Measurements from ENCODE around the gene COA1. TPM values are rescaled to one million over a fixed set of nuclear protein-coding genes. Genes with fewer than 3 reads are reported as not detected.
A peak's percentile ranks its signal among the peaks of the same experiment; 100 is the strongest.

Gene COA1
- polyA plus RNA-seq, 1 of the 3 experiments (the other 2 are of a cell fraction): 42.8 TPM

DNA sequence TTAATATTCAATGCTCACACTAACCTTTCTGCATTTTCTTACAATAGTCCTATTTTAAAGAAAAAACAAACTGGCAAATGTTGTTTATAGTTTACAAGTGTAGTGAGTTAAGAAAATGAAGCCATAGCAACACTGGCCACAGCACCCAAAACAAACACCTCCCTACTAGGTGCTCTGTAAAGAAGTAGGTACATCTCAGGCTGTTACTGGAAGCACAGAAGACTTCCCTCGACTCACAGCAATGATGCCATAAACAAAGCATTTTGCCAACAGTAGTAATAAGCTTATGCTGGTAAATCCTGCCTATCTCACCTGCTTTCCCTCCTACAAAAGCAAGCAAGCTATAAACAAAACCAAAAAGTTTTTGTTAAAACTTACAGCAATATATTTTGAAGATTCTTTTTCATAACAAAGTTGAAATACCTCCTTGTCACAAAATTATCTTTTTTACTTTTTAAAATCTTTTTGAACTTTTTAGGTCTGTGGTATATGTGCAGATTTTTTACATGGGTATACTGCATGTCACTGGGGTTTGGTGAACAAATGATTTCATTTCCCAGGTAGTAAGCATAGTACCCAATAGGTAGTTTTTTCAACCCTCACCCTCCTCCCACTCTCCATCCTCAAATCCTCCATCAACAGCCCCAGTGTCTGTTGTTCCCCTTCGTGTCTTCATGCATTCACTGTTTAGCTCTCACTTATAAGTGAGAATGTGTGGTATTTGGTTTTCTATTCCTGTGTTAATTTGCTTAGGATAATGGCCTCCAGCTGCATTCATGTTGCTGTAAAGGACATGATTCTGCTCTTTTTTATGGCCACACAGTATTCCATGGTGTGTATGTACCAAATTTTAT, 28.4 kb downstream of the COA1 start:
- H3K4me3 ChIP-seq (ENCODE audit: low read depth in 2 of 2, low read length in 1 of 2): no peak overlapping the region
- H3K27me3 ChIP-seq (ENCODE audit: insufficient read depth): no peaks in the 10 kb centered on the region
- H3K4me1 ChIP-seq (ENCODE audit: control insufficient read depth in 1 of 2, insufficient read depth in 2 of 2, low read depth in 1 of 2, low read length in 1 of 2): peaks cover 12 to 32% of the 10 kb centered on the region in 2 experiments; a peak in 3 of 4 replicates
- H3K9me3 ChIP-seq: no peaks in the 10 kb centered on the region
- peak overlapping the region in 1 of 2 experiments; percentile 74; a peak in 3 of 4 replicates for H3K27ac ChIP-seq (ENCODE audit: low read depth in 2 of 2, low read length in 1 of 2)
- H3K36me3 ChIP-seq (replicated peaks in 1 of 2; ENCODE audit: control insufficient read depth in 1 of 2, insufficient read depth in 2 of 2, low read length in 1 of 2): peaks cover 5 to 11% of the 10 kb centered on the region in 2 experiments
- H3K79me2 ChIP-seq (ENCODE audit: insufficient read depth): peaks cover 70% of the 10 kb centered on the region
- H3K9me2 ChIP-seq: no peaks in the 10 kb centered on the region
- TF ChIP-seq, protein P1, sequence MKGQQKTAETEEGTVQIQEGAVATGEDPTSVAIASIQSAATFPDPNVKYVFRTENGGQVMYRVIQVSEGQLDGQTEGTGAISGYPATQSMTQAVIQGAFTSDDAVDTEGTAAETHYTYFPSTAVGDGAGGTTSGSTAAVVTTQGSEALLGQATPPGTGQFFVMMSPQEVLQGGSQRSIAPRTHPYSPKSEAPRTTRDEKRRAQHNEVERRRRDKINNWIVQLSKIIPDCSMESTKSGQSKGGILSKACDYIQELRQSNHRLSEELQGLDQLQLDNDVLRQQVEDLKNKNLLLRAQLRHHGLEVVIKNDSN (IDR thresholded peaks at IDR 0.05; ENCODE audit: borderline replicate concordance, low read depth): no peak
- no peak overlapping the region for H2AFZ ChIP-seq (ENCODE audit: low read depth)
- no peak overlapping the region for H3K9ac ChIP-seq
- H3K4me2 ChIP-seq: no peak overlapping the region
- ChIA-PET POLR2A (no interaction called here), CTCF (interaction anchor here (0.5 to 6.4 kb wide), 65 partner anchors 10 to 1250 kb away, joined by 3 to 346 read pairs (median 5); partner anchors contain the start of genes COA1 and STK17A)
- H3F3A ChIP-seq (replicated peaks; ENCODE audit: insufficient read depth): peaks cover 33% of the 10 kb centered on the region
- no peak for DNase-seq
- 68% methylated on average over 2 of the region's 2 CpGs for WGBS (ENCODE audit: low lambda C conversion rate)
- no peaks in the 10 kb centered on the region for H4K20me1 ChIP-seq (ENCODE audit: insufficient read depth)

DNA sequence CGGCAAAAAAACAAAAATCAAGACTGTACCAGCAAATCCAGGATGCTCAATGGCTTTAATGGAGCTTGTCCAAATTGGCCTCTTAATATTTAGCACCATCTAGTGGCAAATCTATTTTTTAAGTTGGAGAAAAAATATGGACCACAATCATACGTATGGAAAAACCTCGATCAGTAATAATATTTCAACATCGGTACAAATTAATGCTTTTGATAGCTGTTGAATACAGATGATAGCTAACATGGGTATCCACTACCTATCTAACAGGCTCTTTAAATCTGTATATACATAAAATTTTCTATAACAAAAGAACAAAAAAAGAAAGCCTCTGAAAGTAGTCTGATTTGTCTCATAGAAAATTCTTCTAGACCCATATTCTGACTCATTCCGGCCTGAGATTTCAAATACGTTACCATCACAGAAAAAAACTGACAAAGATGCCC, 29.2 kb downstream of the COA1 start:
- no peaks in the 10 kb centered on the region for H4K20me1 ChIP-seq (ENCODE audit: insufficient read depth)
- ChIA-PET CTCF (interaction anchor here (0.6 to 6.4 kb wide), 75 partner anchors 9 to 1251 kb away, joined by 3 to 346 read pairs (median 5); partner anchors contain the start of genes COA1 and STK17A), POLR2A (interaction anchor here (1.2 kb wide), 1 partner anchor 117 kb away, joined by 9 read pairs; the partner anchor contains the start of gene STK17A)
- no peaks in the 10 kb centered on the region for H3K9me2 ChIP-seq
- H3K36me3 ChIP-seq (replicated peaks in 1 of 2; ENCODE audit: control insufficient read depth in 1 of 2, insufficient read depth in 2 of 2, low read length in 1 of 2): peaks cover 3 to 9% of the 10 kb centered on the region in 2 experiments
- WGBS (ENCODE audit: low lambda C conversion rate): 18% methylated on average over 6 of the region's 6 CpGs
- H2AFZ ChIP-seq (ENCODE audit: low read depth): peak overlapping the region; percentile 14; the same call in 1 of the 2 replicates
- peak overlapping the region in 1 of 2 experiments; percentile 74; a peak in 2 of 4 replicates for H3K27ac ChIP-seq (ENCODE audit: low read depth in 2 of 2, low read length in 1 of 2)
- H3K9me3 ChIP-seq: no peaks in the 10 kb centered on the region
- peak; percentile 59 for DNase-seq
- peaks cover 41% of the 10 kb centered on the region for H3F3A ChIP-seq (replicated peaks; ENCODE audit: insufficient read depth)
- no peaks in the 10 kb centered on the region for H3K27me3 ChIP-seq (ENCODE audit: insufficient read depth)
- peak overlapping the region; percentile 30; the same call in 1 of the 2 replicates for H3K4me2 ChIP-seq
- peak overlapping the region; percentile 35; the same call in 1 of the 2 replicates for H3K9ac ChIP-seq
- H3K79me2 ChIP-seq (ENCODE audit: insufficient read depth): peaks cover 70% of the 10 kb centered on the region
- peaks cover 12 to 40% of the 10 kb centered on the region in 2 experiments; a peak in 3 of 4 replicates for H3K4me1 ChIP-seq (ENCODE audit: control insufficient read depth in 1 of 2, insufficient read depth in 2 of 2, low read depth in 1 of 2, low read length in 1 of 2)
- H3K4me3 ChIP-seq (ENCODE audit: low read depth in 2 of 2, low read length in 1 of 2): peak overlapping the region in 1 of 2 experiments; percentile 10; a peak in 1 of 4 replicates
- TF ChIP-seq EZH2phosphoT487 (IDR thresholded peaks at IDR 0.05; ENCODE audit: borderline replicate concordance, low read depth): no peak
- TF ChIP-seq MEF2A (IDR thresholded peaks at IDR 0.05; ENCODE audit: borderline replicate concordance, low read depth): no peak
- no peak for TF ChIP-seq ELF1 (IDR thresholded peaks at IDR 0.05)
- TF ChIP-seq SIN3A (IDR thresholded peaks at IDR 0.05; ENCODE audit: borderline replicate concordance, low read depth, low read length): no peak
- TF ChIP-seq RFX5 (IDR thresholded peaks at IDR 0.05; ENCODE audit: low read length): no peak
- no peak for TF ChIP-seq EP300 (IDR thresholded peaks at IDR 0.05; ENCODE audit: borderline replicate concordance in 1 of 2, low read depth in 1 of 2, low read length in 1 of 2)
- TF ChIP-seq TCF12 (IDR thresholded peaks at IDR 0.05): no peak
- TF ChIP-seq, protein P2, sequence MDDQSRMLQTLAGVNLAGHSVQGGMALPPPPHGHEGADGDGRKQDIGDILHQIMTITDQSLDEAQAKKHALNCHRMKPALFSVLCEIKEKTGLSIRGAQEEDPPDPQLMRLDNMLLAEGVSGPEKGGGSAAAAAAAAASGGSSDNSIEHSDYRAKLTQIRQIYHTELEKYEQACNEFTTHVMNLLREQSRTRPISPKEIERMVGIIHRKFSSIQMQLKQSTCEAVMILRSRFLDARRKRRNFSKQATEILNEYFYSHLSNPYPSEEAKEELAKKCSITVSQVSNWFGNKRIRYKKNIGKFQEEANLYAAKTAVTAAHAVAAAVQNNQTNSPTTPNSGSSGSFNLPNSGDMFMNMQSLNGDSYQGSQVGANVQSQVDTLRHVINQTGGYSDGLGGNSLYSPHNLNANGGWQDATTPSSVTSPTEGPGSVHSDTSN (IDR thresholded peaks at IDR 0.05): no peak
- TF ChIP-seq YY1 (IDR thresholded peaks at IDR 0.05; ENCODE audit: low read depth): peak; percentile 25; the same call in 1 of the 2 replicates
- TF ChIP-seq NRF1 (IDR thresholded peaks at IDR 0.05; ENCODE audit: low read depth, low read length): no peak
- TF ChIP-seq POLR2AphosphoS5 (IDR thresholded peaks at IDR 0.05; ENCODE audit: low read depth, low read length): peak; percentile 36; the same call in 1 of the 2 replicates
- 0 out of 2 replicates have a peak, but pooled peaks have one; percentile 14 for TF ChIP-seq RCOR1 (IDR thresholded peaks at IDR 0.05; ENCODE audit: low read length)
- TF ChIP-seq, protein P3, sequence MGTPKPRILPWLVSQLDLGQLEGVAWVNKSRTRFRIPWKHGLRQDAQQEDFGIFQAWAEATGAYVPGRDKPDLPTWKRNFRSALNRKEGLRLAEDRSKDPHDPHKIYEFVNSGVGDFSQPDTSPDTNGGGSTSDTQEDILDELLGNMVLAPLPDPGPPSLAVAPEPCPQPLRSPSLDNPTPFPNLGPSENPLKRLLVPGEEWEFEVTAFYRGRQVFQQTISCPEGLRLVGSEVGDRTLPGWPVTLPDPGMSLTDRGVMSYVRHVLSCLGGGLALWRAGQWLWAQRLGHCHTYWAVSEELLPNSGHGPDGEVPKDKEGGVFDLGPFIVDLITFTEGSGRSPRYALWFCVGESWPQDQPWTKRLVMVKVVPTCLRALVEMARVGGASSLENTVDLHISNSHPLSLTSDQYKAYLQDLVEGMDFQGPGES (IDR thresholded peaks at IDR 0.05; ENCODE audit: low read depth, low read length): no peak
- TF ChIP-seq CHD2 (IDR thresholded peaks at IDR 0.05; ENCODE audit: low read length, partially characterized antibody): peak; percentile 20
- 0 out of 2 replicates have a peak, but pooled peaks have one; percentile 16 for TF ChIP-seq RXRA (IDR thresholded peaks at IDR 0.05; ENCODE audit: borderline replicate concordance, low read depth)
- TF ChIP-seq RAD21 (IDR thresholded peaks at IDR 0.05; ENCODE audit: low read length): peak; percentile 98
- TF ChIP-seq, protein P4, sequence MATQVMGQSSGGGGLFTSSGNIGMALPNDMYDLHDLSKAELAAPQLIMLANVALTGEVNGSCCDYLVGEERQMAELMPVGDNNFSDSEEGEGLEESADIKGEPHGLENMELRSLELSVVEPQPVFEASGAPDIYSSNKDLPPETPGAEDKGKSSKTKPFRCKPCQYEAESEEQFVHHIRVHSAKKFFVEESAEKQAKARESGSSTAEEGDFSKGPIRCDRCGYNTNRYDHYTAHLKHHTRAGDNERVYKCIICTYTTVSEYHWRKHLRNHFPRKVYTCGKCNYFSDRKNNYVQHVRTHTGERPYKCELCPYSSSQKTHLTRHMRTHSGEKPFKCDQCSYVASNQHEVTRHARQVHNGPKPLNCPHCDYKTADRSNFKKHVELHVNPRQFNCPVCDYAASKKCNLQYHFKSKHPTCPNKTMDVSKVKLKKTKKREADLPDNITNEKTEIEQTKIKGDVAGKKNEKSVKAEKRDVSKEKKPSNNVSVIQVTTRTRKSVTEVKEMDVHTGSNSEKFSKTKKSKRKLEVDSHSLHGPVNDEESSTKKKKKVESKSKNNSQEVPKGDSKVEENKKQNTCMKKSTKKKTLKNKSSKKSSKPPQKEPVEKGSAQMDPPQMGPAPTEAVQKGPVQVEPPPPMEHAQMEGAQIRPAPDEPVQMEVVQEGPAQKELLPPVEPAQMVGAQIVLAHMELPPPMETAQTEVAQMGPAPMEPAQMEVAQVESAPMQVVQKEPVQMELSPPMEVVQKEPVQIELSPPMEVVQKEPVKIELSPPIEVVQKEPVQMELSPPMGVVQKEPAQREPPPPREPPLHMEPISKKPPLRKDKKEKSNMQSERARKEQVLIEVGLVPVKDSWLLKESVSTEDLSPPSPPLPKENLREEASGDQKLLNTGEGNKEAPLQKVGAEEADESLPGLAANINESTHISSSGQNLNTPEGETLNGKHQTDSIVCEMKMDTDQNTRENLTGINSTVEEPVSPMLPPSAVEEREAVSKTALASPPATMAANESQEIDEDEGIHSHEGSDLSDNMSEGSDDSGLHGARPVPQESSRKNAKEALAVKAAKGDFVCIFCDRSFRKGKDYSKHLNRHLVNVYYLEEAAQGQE (IDR thresholded peaks at IDR 0.05; ENCODE audit: low read depth, low read length): no peak
- no peak for TF ChIP-seq TEAD4 (IDR thresholded peaks at IDR 0.05; ENCODE audit: borderline replicate concordance, insufficient read depth)
